GM23338 (cell line): ENCODE measurements around the gene SIRT2.

Experiments
- EZH2 ChIP-seq: fragments of 200-600 bp; sonication (generic); IDR thresholded peaks from one replicate; pipeline ENCODE4 v1.8.0; 2017; ENCODE audit warnings: antibody characterized with exemption, mild to moderate bottlenecking, low read depth; ENCODE audit not compliant: unreplicated experiment
- EZH2phosphoT487 ChIP-seq: fragments of 200-600 bp; sonication (generic); IDR thresholded peaks from one replicate; pipeline ENCODE4 v1.8.1; 2018; ENCODE audit warnings: antibody characterized with exemption; ENCODE audit not compliant: unreplicated experiment
- POLR2AphosphoS5 ChIP-seq: IDR thresholded peaks from 2 replicates; pipeline ENCODE4 v1.6.1; 2016; ENCODE audit warnings: antibody characterized with exemption, low read depth
- STAT1 ChIP-seq: IDR thresholded peaks from one replicate; pipeline ENCODE4 v1.6.1; 2016; ENCODE audit warnings: antibody characterized with exemption; ENCODE audit not compliant: unreplicated experiment
- ZNF114 ChIP-seq: fragments of 250-450 bp; sonication (Bioruptor Pico); IDR thresholded peaks from 2 replicates; pipeline ENCODE4 v1.5.0; 2020; ENCODE audit warnings: mild to moderate bottlenecking, moderate library complexity
- TF ChIP-seq, protein P1 (sequence below), 2 experiments: fragments of 200-600 bp in 1 of 2; sonication (generic) in 1 of 2; conservative IDR thresholded peaks; 2 replicates each; pipeline versions ENCODE4 v1.5.1 to v1.6.1; 2016 to 2017; ENCODE audit warnings: antibody characterized with exemption in 2 of 2, low read depth in 2 of 2, mild to moderate bottlenecking in 2 of 2, moderate library complexity in 1 of 2
- TF ChIP-seq, protein P2 (sequence below): IDR thresholded peaks from one replicate; pipeline ENCODE4 v1.6.1; 2018; ENCODE audit warnings: antibody characterized with exemption; ENCODE audit not compliant: unreplicated experiment

- TF ChIP-seq, protein P1, sequence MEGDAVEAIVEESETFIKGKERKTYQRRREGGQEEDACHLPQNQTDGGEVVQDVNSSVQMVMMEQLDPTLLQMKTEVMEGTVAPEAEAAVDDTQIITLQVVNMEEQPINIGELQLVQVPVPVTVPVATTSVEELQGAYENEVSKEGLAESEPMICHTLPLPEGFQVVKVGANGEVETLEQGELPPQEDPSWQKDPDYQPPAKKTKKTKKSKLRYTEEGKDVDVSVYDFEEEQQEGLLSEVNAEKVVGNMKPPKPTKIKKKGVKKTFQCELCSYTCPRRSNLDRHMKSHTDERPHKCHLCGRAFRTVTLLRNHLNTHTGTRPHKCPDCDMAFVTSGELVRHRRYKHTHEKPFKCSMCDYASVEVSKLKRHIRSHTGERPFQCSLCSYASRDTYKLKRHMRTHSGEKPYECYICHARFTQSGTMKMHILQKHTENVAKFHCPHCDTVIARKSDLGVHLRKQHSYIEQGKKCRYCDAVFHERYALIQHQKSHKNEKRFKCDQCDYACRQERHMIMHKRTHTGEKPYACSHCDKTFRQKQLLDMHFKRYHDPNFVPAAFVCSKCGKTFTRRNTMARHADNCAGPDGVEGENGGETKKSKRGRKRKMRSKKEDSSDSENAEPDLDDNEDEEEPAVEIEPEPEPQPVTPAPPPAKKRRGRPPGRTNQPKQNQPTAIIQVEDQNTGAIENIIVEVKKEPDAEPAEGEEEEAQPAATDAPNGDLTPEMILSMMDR (conservative IDR thresholded peaks at IDR 0.05; ENCODE audit: low read depth in 2 of 2) = no peak
- TF ChIP-seq POLR2AphosphoS5 = no peak
- TF ChIP-seq STAT1 = no peak
- no peak for TF ChIP-seq EZH2phosphoT487
- TF ChIP-seq EZH2 = no peak
- no peak for TF ChIP-seq ZNF114
- TF ChIP-seq, protein P2, sequence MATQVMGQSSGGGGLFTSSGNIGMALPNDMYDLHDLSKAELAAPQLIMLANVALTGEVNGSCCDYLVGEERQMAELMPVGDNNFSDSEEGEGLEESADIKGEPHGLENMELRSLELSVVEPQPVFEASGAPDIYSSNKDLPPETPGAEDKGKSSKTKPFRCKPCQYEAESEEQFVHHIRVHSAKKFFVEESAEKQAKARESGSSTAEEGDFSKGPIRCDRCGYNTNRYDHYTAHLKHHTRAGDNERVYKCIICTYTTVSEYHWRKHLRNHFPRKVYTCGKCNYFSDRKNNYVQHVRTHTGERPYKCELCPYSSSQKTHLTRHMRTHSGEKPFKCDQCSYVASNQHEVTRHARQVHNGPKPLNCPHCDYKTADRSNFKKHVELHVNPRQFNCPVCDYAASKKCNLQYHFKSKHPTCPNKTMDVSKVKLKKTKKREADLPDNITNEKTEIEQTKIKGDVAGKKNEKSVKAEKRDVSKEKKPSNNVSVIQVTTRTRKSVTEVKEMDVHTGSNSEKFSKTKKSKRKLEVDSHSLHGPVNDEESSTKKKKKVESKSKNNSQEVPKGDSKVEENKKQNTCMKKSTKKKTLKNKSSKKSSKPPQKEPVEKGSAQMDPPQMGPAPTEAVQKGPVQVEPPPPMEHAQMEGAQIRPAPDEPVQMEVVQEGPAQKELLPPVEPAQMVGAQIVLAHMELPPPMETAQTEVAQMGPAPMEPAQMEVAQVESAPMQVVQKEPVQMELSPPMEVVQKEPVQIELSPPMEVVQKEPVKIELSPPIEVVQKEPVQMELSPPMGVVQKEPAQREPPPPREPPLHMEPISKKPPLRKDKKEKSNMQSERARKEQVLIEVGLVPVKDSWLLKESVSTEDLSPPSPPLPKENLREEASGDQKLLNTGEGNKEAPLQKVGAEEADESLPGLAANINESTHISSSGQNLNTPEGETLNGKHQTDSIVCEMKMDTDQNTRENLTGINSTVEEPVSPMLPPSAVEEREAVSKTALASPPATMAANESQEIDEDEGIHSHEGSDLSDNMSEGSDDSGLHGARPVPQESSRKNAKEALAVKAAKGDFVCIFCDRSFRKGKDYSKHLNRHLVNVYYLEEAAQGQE = no peak
Measured at GRCh38 chr19:38898788-38899446, 501 bp downstream of the SIRT2 start.
